ENCODE results near the gene CCDC167. TPM values are rescaled to one million over a fixed set of nuclear protein-coding genes. Genes with fewer than 3 reads are reported as not detected.
A peak's percentile ranks its signal among the peaks of the same experiment; 100 is the strongest.

CCDC167 gene
- total RNA-seq, 2 experiments from 2014 or later, result 64.0 to 69.4 TPM

DNA sequence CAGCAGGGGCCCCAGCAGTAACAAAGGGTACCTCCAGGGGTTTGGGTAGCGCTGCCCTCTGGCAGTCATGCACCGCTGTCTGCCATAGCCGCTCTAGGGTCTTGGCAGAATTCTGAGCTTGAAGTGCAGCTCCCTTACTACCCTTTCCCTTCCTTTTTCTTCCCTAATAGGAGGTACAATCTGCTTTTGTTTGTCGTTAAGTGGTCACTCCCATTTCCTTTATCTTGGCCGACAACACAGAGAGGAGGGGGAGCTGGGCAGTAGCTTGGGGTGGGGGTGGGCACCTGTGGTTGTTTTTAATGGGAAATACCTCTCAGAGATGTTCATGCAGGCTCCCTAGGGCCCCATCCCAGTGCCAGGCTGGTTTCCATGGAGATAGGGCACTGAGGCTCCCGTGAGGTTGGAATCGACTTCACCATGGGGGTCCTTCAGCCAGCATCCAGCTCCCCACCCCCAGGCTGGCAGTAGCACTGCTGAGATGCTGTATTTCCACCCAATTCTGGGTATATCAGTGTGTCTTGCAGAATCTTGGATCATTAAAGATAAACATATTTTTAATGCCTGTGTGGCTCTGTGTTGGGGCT lies 18.6 kb downstream of the CCDC167 start:
- ATAC-seq (no peak), DNase-seq (no peak)
- Mint-ChIP-seq H3K36me3 (ENCODE audit: low read depth) (peaks cover 50% of the 10 kb centered on the region), H3K9me3 (ENCODE audit: insufficient read depth) (no peaks in the 10 kb centered on the region), H3K4me3 (no peak overlapping the region), H3K27me3 (ENCODE audit: low read depth) (no peaks in the 10 kb centered on the region), H3K27ac (peak overlapping the region; percentile 20), H3K4me1 (ENCODE audit: low read depth) (no peaks in the 10 kb centered on the region)
- POLR2A ChIA-PET, result interaction anchor here (1.2 kb wide), 1 partner anchor 11 kb away, joined by 3 read pairs; no protein-coding TSS in a partner anchor
- CTCF ChIA-PET, result interaction anchor here (2.4 kb wide), 1 partner anchor 86 kb away, joined by 12 read pairs; no protein-coding TSS in a partner anchor

DNA sequence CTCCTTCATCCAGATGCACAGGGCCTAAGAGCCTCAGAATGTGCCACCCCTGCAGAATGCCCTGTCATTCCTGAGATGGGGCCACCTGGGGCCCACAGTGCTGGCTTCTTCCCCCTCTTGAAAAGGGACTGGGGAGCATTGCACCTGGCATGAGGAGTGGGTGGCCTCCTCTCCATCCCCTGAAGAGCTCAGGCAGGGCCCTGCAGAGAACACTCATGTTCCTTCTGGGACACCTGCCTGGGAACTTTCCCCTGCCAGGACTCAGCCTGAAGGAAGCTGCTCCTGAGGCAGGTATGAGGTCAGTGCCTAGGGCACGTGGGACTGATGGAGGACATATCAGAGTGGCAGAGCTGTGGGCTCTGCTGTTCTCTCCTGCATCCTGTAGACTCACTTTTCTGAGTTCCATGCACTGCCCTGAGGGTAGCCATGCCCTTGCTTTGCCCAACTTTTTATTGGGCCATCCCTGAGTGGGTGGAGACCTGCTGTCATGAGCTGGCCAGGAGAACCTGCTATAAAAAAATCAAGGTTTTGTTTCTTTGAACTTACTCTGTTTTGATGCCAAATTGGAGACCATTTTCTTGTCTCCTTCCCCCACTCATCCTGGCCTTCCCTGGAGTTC lies 19.5 kb downstream of the CCDC167 start:
- Mint-ChIP-seq H3K4me3 (no peak overlapping the region), H3K27ac (peak overlapping the region; percentile 7), H3K9me3 (ENCODE audit: insufficient read depth) (no peaks in the 10 kb centered on the region), H3K4me1 (ENCODE audit: low read depth) (no peaks in the 10 kb centered on the region), H3K36me3 (ENCODE audit: low read depth) (peaks cover 53% of the 10 kb centered on the region), H3K27me3 (ENCODE audit: low read depth) (no peaks in the 10 kb centered on the region)
- CTCF ChIA-PET, result interaction anchor here (2.4 kb wide), 1 partner anchor 86 kb away, joined by 12 read pairs; no protein-coding TSS in a partner anchor
- no peak for ATAC-seq
- DNase-seq, result no peak
- POLR2A ChIA-PET, result interaction anchor here (1.2 kb wide), 1 partner anchor 12 kb away, joined by 3 read pairs; no protein-coding TSS in a partner anchor

DNA sequence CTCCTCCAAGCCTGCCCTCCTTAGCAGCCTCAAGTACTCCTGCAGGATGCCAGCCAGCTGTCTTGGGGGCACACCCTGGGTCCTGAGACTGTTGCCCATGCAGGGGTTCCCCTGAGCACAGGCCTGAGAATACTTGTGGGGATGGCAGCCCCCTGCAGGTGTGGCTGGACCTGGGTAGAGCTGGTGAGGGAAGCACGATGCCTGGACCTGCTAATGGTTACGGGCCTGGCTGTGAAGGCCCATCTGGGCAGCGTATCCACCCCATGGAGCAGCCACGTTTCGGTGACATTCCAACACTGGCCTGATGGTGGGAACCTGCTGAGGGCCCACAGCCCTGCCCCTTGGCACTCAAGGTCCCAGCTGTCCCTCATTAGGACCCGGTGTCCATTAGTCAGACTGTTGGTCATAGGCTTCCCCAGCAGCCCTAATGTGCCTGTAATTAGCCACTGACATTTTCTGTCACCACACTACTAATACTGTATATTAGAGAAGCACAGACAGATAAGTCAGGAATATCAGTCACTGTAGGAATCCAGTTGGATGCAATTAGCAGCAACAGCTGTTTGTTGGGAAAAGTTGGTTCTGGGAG lies 20.3 kb downstream of the CCDC167 start:
- H3K27me3 Mint-ChIP-seq (ENCODE audit: low read depth), result no peaks in the 10 kb centered on the region
- H3K9me3 Mint-ChIP-seq (ENCODE audit: insufficient read depth), result no peaks in the 10 kb centered on the region
- peaks cover 60% of the 10 kb centered on the region for H3K36me3 Mint-ChIP-seq (ENCODE audit: low read depth)

DNA sequence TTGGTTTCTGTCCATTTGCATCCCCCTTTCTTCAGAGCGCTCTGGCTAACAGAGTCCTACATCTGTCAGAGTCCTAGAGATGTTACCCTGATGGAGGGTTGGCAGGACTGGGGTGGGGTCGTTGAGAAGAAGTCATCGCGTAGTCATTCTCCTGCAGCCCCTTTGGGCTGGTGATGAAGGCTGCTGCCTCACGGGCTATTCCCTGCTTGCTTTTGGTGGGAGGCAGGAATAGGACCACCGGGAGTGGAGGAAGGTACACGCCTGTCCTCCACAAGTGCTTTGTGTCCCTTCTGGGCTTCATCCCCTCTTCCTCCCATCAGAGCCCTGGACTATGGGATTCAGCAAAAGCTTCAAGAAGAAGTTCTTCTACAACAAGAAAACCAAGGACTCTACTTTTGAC lies 20.9 kb downstream of the CCDC167 start:
- DNase-seq (no peak), ATAC-seq (no peak)
- Mint-ChIP-seq H3K4me3 (no peak overlapping the region), H3K4me1 (ENCODE audit: low read depth) (no peaks in the 10 kb centered on the region), H3K36me3 (ENCODE audit: low read depth) (peaks cover 65% of the 10 kb centered on the region), H3K27me3 (ENCODE audit: low read depth) (no peaks in the 10 kb centered on the region), H3K9me3 (ENCODE audit: insufficient read depth) (no peaks in the 10 kb centered on the region), H3K27ac (no peak overlapping the region)
- ChIA-PET POLR2A (no interaction called here), CTCF (interaction anchor here (0.7 kb wide), 1 partner anchor 213 kb away, joined by 3 read pairs; no protein-coding TSS in a partner anchor)

More for the DNA sequence above, 20.3 kb downstream of the CCDC167 start:
- no peak for ATAC-seq
- H3K27ac Mint-ChIP-seq, result no peak overlapping the region
- ChIA-PET POLR2A (no interaction called here), CTCF (interaction anchor here (0.7 kb wide), 1 partner anchor 213 kb away, joined by 3 read pairs; no protein-coding TSS in a partner anchor)
- H3K4me1 Mint-ChIP-seq (ENCODE audit: low read depth), result no peaks in the 10 kb centered on the region
- no peak for DNase-seq
- H3K4me3 Mint-ChIP-seq, result no peak overlapping the region

DNA sequence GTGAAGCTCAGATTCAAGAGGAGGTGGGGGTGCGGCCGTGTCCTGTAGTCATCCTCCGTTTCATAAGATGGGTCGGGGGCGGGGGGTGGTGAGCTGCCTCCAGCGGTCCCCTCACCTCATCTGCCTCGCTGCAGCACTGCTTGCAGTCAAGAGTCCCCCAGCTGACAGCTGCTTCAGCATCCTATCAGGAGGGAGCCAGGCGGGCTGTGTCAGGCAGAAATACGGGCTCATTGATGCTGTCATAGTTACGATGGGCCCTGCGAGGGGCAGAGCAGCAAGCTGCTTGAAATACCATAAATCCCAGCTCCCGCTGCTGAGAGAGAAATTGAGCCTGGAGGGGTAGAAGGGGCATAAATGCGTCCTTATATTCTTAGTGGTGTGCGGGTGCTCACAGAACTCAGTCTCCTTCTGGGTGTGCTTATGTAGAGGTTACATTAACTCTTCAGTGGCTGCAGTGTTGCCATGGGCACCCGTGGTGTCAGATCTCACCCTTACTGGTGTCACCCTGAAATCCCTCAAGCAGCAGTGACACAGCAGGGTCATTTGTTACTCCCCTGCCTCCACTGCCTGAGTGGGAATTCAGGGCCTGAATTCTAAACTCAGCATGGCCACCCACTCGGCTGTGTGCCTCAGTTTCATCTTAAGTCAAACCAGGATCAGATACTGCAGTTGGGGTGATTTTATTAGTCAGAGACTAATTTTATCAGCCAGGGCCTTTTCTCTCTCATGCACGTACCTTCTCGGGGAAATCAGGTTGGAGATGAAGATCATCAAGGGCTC lies 21.8 kb downstream of the CCDC167 start:
- CTCF ChIA-PET, result no interaction called here
- Mint-ChIP-seq H3K9me3 (ENCODE audit: insufficient read depth) (no peaks in the 10 kb centered on the region), H3K27ac (no peak overlapping the region), H3K4me1 (ENCODE audit: low read depth) (no peaks in the 10 kb centered on the region), H3K4me3 (no peak overlapping the region), H3K36me3 (ENCODE audit: low read depth) (peaks cover 65% of the 10 kb centered on the region), H3K27me3 (ENCODE audit: low read depth) (no peaks in the 10 kb centered on the region)
- no peak for ATAC-seq
- POLR2A ChIA-PET, result interaction anchor here (0.6 to 0.8 kb wide), 2 partner anchors 22 to 39 kb away, joined by 4 to 7 read pairs; partner anchors contain the start of gene CCDC167
- DNase-seq, result no peak

DNA sequence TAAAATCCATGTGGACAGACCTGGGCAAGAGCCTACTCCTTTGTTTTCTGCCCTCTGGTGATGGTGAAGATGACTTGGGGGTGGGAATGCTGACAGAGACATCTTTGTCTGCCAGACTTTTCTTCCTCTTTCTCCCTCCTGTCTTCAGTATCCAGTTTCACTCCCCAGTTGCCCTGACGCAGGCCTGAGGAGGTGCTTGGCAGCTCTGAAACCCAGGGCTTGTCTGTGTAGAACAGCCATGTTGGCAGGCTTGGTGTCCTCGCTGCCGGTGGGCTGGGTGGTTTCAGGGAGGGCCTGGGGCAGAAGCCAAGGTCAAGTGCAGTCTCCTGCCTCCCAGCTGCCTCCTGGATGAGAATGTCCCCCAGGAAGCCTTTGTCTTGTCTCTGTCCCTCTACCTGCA lies 22.5 kb downstream of the CCDC167 start:
- POLR2A ChIA-PET, result interaction anchor here (0.6 to 0.8 kb wide), 2 partner anchors 22 to 40 kb away, joined by 4 to 7 read pairs; partner anchors contain the start of gene CCDC167
- ATAC-seq, result no peak
- no peak overlapping the region for H3K4me3 Mint-ChIP-seq
- no peak overlapping the region for H3K27ac Mint-ChIP-seq
- CTCF ChIA-PET, result no interaction called here
- no peaks in the 10 kb centered on the region for H3K4me1 Mint-ChIP-seq (ENCODE audit: low read depth)
- no peaks in the 10 kb centered on the region for H3K27me3 Mint-ChIP-seq (ENCODE audit: low read depth)
- H3K9me3 Mint-ChIP-seq (ENCODE audit: insufficient read depth), result no peaks in the 10 kb centered on the region
- H3K36me3 Mint-ChIP-seq (ENCODE audit: low read depth), result peaks cover 65% of the 10 kb centered on the region
- no peak for DNase-seq

DNA sequence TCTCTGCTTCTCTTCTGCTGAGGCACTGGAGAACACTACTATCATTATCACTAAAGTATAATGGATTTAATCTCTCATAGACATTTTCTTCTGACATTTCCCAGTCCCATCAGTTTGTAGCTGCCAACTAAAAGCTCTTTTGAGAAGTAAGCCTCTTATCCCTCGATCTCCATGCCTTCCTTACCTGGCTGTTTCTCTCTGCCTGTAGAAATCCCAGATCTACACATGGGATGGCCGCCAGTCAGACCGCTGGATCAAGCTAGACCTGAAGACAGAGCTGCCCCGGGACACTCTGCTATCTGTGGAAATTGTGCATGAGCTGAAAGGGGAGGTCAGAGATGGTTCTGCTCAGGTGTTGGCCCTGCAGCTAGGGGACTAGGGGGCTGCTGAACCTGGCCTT lies 25.4 kb downstream of the CCDC167 start:
- peaks cover 70% of the 10 kb centered on the region for H3K36me3 Mint-ChIP-seq (ENCODE audit: low read depth)
- no peak overlapping the region for H3K27ac Mint-ChIP-seq
- no peaks in the 10 kb centered on the region for H3K27me3 Mint-ChIP-seq (ENCODE audit: low read depth)
- CTCF ChIA-PET, result no interaction called here
- DNase-seq (no peak), ATAC-seq (no peak)
- no peaks in the 10 kb centered on the region for H3K9me3 Mint-ChIP-seq (ENCODE audit: insufficient read depth)
- no peak overlapping the region for H3K4me3 Mint-ChIP-seq
- H3K4me1 Mint-ChIP-seq (ENCODE audit: low read depth), result no peaks in the 10 kb centered on the region
- POLR2A ChIA-PET, result interaction anchor here (1.0 to 1.3 kb wide), 2 partner anchors 14 to 41 kb away, joined by 3 read pairs; partner anchors contain the start of gene CMTR1

DNA sequence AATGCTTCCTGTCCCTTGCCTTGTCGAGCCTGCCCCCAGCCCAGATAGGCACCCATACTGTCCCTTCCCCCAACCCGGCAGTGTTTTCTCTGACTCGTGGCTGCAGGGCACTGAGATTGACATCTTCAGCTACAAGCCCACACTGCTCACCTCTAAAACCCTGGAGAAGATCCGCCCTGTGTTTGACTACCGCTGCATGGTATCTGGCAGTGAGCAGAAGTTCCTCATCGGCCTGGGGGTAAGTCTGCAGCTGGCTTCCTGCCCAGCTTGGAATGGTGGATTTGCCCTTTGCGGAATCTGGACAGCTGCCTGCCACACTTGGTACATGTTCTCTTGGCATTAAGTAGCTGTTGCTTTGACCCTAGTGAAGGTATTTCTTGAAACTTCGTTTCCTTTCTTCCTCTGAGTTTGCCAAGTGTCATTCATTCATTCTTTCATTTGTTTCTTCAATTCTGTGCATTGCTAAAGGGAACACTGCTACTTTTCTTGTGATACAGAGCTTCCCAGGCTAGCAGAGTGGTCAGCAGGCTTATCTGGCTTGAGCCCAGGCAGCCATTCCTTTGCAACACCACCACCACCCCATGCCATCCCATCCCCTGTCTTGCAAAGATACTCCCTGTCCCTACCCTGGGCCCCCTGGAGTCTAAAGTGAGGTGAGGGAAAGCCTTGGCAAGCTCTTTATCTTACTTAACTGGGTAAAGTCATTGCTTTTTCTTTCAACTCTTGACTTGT lies 26.2 kb downstream of the CCDC167 start:
- no peaks in the 10 kb centered on the region for H3K27me3 Mint-ChIP-seq (ENCODE audit: low read depth)
- no peak overlapping the region for H3K4me3 Mint-ChIP-seq
- ChIA-PET CTCF (interaction anchor here (1.2 to 1.3 kb wide), 2 partner anchors 44 to 92 kb away, joined by 3 to 4 read pairs; no protein-coding TSS in a partner anchor), POLR2A (interaction anchor here (1.0 to 1.3 kb wide), 2 partner anchors 15 to 40 kb away, joined by 3 read pairs; partner anchors contain the start of gene CMTR1)
- peaks cover 68% of the 10 kb centered on the region for H3K36me3 Mint-ChIP-seq (ENCODE audit: low read depth)
- no peaks in the 10 kb centered on the region for H3K4me1 Mint-ChIP-seq (ENCODE audit: low read depth)
- ATAC-seq (no peak), DNase-seq (no peak)
- H3K27ac Mint-ChIP-seq, result no peak overlapping the region
- H3K9me3 Mint-ChIP-seq (ENCODE audit: insufficient read depth), result no peaks in the 10 kb centered on the region

DNA sequence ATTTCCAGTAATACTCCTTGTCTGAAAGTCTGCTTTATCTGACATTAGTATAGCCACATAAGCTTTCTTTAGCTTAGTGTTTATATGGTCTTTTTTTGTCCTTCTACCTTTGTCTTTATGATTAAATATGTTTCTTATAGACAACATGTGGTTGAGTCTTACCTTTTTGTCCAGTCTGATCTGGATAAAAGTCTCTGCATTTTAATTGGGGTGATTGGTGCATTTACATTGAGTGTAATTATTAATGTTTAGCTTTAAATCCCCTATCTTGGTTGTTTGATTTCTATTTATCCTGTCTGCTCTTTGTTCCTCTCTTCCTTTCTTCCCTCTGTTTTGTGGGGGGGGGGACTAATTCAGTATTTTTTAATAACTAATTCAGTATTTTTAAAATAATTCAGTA lies 32.0 kb downstream of the CCDC167 start:
- ChIA-PET CTCF (interaction anchor here (0.8 to 1.9 kb wide), 3 partner anchors 17 to 142 kb away, joined by 3 to 8 read pairs (median 3); no protein-coding TSS in a partner anchor), POLR2A (no interaction called here)
- Mint-ChIP-seq H3K9me3 (ENCODE audit: insufficient read depth) (peaks cover 5% of the 10 kb centered on the region), H3K4me3 (no peak overlapping the region), H3K36me3 (ENCODE audit: low read depth) (peaks cover 64% of the 10 kb centered on the region), H3K27me3 (ENCODE audit: low read depth) (no peaks in the 10 kb centered on the region), H3K27ac (no peak overlapping the region), H3K4me1 (ENCODE audit: low read depth) (no peaks in the 10 kb centered on the region)
- DNase-seq (no peak), ATAC-seq (no peak)

DNA sequence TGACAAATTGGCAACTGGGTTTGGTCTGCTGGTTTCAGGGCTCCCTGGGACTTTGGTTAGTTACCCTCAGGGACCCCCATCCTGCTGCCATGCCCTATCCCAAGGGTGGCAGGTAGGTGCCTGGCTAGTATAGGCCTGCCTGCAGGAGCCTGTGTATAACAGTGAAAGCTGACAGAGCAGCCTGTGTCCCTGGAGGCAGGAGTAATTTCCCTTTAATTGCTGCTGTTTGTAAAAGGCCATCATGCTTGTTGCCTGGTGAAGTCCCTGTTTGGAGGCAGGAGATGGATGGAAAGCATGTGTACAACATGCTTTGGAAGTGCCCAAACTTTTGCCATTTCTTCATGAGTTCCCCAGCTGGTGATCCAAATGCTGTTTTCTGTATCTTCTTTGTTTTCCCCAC lies 36.6 kb downstream of the CCDC167 start:
- DNase-seq, result no peak
- peaks cover 5% of the 10 kb centered on the region for H3K9me3 Mint-ChIP-seq (ENCODE audit: insufficient read depth)
- H3K36me3 Mint-ChIP-seq (ENCODE audit: low read depth), result peaks cover 78% of the 10 kb centered on the region
- no peak for ATAC-seq
- H3K4me1 Mint-ChIP-seq (ENCODE audit: low read depth), result no peaks in the 10 kb centered on the region
- H3K4me3 Mint-ChIP-seq, result no peak overlapping the region
- ChIA-PET CTCF (interaction anchor here (0.6 kb wide), 1 partner anchor 7 kb away, joined by 3 read pairs; no protein-coding TSS in a partner anchor), POLR2A (no interaction called here)
- peak overlapping the region; percentile 18 for H3K27ac Mint-ChIP-seq
- H3K27me3 Mint-ChIP-seq (ENCODE audit: low read depth), result no peaks in the 10 kb centered on the region

DNA sequence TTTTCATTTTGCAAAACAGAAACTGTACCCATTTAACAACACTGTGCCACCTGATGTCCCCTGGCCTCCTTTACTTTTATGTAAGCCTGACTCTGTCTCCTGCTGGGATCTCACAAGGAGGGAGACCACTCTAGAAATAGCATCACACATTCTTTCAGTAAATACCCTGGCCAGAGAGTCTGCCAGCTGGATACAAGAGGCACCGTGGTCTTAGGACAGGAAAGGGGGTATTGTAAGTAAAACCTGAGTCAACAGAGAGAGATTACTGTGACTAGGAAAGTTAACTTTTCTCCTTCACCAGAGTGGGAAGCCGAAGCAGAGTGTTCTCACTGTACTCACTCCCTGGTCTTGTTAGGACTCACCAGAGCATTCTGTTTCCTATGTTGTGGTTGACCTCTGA lies 38.9 kb downstream of the CCDC167 start:
- Mint-ChIP-seq H3K27me3 (ENCODE audit: low read depth) (no peaks in the 10 kb centered on the region), H3K36me3 (ENCODE audit: low read depth) (peaks cover 82% of the 10 kb centered on the region), H3K4me3 (no peak overlapping the region), H3K27ac (no peak overlapping the region), H3K4me1 (ENCODE audit: low read depth) (no peaks in the 10 kb centered on the region), H3K9me3 (ENCODE audit: insufficient read depth) (no peaks in the 10 kb centered on the region)
- ATAC-seq (no peak), DNase-seq (no peak)
- POLR2A ChIA-PET, result interaction anchor here (1.3 kb wide), 1 partner anchor 27 kb away, joined by 3 read pairs; the partner anchor contains the start of gene CMTR1
- CTCF ChIA-PET, result interaction anchor here (1.3 kb wide), 1 partner anchor 106 kb away, joined by 5 read pairs; no protein-coding TSS in a partner anchor
